B cell (primary cell): Measurements from ENCODE around the gene METRNL.

Experiments used
- CTCF ChIP-seq: fragments of 200-600 bp; IDR thresholded peaks from one replicate; pipeline ENCODE4 v1.8.0; 2022; ENCODE audit warnings: antibody characterized with exemption, mild to moderate bottlenecking
- EZH2 ChIP-seq: IDR thresholded peaks from 2 replicates; pipeline ENCODE4 v1.6.1; 2012; ENCODE audit warnings: borderline replicate concordance, low read depth, mild to moderate bottlenecking, moderate library complexity, low read length; ENCODE audit not compliant: insufficient read depth, poor library complexity, severe bottlenecking

DNA sequence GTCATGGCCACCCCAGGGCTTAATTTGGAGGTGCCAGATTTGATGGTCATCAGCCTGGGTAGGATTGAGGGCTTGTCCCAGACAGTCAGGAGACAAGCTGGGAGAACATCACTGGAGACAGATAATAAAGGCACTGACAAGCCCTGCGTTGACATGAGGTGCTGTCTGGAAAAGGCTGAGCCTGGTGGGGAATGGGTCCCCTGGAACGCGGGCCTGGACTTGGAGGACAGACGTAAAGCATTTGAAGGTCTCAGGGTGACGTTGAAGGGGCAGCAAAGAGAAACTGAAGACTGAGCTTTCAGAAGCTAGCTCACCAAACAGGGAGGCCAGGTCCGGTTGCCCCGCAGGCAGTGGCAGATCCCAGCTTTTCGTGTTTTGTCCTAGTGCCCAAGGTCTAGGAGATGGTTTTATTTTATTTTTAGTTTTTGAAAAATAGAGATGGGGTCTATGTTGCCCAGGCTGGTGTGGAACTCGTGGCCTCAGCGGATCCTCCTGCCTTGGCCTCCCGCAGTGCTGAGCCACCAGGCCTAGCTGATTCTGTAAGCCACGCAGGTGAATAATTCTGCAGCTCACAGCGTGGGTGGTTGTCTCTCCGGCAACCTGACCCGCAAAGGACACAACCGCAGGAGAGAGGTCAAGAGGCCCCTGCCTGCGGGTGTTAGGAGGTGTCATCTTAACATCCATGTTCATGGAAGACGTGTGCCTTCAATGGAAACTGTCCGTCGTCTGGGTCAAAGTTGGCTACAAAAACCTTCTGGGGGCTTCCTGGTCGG, 37.6 kb downstream of the METRNL start:
- TF ChIP-seq EZH2 = no peak
- TF ChIP-seq CTCF = no peak
